ENCODE results near the gene CENPO. TPM values are rescaled to one million over a fixed set of nuclear protein-coding genes. Genes with fewer than 3 reads are reported as not detected.

CENPO gene, protein sequence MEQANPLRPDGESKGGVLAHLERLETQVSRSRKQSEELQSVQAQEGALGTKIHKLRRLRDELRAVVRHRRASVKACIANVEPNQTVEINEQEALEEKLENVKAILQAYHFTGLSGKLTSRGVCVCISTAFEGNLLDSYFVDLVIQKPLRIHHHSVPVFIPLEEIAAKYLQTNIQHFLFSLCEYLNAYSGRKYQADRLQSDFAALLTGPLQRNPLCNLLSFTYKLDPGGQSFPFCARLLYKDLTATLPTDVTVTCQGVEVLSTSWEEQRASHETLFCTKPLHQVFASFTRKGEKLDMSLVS
- total RNA-seq (2014; rRNA removed; shearing (Covaris generic)): 29.0 and 36.6 TPM in 2 replicates

GRCh38 chr2:24792874-24793760 lies at the start of gene CENPO, which contains the start of gene PTRHD1:
Gene CENPO, plus strand, starts transcription at chr2:24793425. Its CDS starts 495 bp downstream, at chr2:24793920.
Gene PTRHD1, minus strand, starts transcription at chr2:24793391. Its CDS starts 14 bp downstream, at chr2:24793377.
- H3K4me3 ChIP-seq (ENCODE audit: insufficient read depth, low read depth, low read length): peak within 1 kb of the TSS; percentile 81
- peaks cover 7% of the 10 kb centered on the region for H3K36me3 ChIP-seq (replicated peaks; ENCODE audit: control insufficient read depth, insufficient read depth, low read length)
- peak; percentile 97 for DNase-seq
- no peaks in the 10 kb centered on the region for H3K27me3 ChIP-seq (ENCODE audit: control insufficient read depth, insufficient read depth, low read length)

GRCh38 chr2:24743924-24744323 lies 49.3 kb upstream of the CENPO start:
- H3K4me3 ChIP-seq (ENCODE audit: insufficient read depth, low read depth, low read length): no peak overlapping the region
- no peak for DNase-seq

DNA sequence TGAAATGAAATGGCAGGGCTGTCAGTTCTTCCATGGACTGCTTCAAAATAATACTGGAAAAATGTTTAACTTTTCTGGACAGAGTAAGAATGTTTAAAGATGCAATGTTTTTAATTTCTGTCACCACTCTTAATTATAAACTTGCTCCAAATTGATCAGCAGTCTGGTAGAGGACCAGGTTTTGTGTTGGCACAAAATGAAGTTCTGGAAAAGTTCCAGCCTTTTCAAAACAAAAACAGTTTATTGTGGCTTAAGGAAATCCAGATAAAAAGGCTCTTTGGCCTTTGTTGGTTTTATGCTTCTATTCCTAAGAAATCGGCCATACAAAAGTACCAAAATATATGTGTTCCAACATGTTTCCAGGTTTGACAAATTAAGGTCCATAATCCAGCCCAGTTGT lies 48.9 kb upstream of the CENPO start:
- Histone ChIP-seq H3K27me3 (ENCODE audit: control insufficient read depth, insufficient read depth, low read length) (no peaks in the 10 kb centered on the region), H3K4me3 (ENCODE audit: insufficient read depth, low read depth, low read length) (no peak overlapping the region), H3K36me3 (replicated peaks; ENCODE audit: control insufficient read depth, insufficient read depth, low read length) (no peaks in the 10 kb centered on the region)
- DNase-seq: no peak

More at GRCh38 chr2:24743924-24744323, 49.3 kb upstream of the CENPO start:
- Histone ChIP-seq H3K36me3 (replicated peaks; ENCODE audit: control insufficient read depth, insufficient read depth, low read length) (no peaks in the 10 kb centered on the region), H3K27me3 (ENCODE audit: control insufficient read depth, insufficient read depth, low read length) (no peaks in the 10 kb centered on the region)

DNA sequence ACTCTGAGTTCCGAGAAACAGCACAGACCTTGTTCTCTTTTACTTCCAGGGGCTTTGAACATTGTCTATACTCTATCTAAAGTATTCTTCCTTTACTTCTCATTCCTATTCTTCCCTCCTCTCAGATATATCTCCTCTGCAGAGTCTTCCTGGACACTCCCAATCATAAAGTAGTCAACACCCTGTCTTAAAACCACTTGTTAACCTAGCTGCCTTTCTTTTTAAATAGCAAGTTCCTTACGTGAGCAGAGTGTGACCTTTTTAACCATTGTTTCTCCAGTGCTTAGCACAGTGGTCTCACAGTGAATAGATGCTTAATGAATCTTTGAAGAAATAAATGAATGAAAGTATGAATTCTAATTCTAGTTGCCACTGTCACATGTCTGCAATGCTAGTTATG lies 47.4 kb upstream of the CENPO start:
- no peaks in the 10 kb centered on the region for H3K27me3 ChIP-seq (ENCODE audit: control insufficient read depth, insufficient read depth, low read length)
- no peaks in the 10 kb centered on the region for H3K36me3 ChIP-seq (replicated peaks; ENCODE audit: control insufficient read depth, insufficient read depth, low read length)
- no peak for DNase-seq
- no peak overlapping the region for H3K4me3 ChIP-seq (ENCODE audit: insufficient read depth, low read depth, low read length)

DNA sequence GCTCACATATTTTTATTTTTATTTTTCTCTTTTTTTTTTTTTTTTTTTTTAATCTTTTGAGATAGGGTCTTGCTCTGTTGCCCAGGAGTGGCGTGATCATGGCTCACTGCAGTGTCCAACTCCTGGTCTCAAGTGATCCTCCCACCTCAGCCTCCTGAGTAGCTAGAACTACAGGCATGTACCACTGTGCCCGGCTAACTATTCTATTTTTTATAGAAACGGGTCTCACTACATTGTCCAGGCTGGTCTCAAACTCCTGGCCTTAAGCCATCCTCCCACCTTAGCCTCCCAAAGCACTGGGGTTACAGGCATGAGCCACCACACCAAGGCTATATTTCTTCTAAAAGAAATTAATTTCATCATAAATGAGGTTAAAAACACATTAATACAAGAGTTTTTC lies 45.9 kb upstream of the CENPO start:
- no peak overlapping the region for H3K4me3 ChIP-seq (ENCODE audit: insufficient read depth, low read depth, low read length)
- H3K27me3 ChIP-seq (ENCODE audit: control insufficient read depth, insufficient read depth, low read length): no peaks in the 10 kb centered on the region
- no peaks in the 10 kb centered on the region for H3K36me3 ChIP-seq (replicated peaks; ENCODE audit: control insufficient read depth, insufficient read depth, low read length)
- no peak for DNase-seq

GRCh38 chr2:24749069-24749691 lies 44.0 kb upstream of the CENPO start:
- Histone ChIP-seq H3K36me3 (replicated peaks; ENCODE audit: control insufficient read depth, insufficient read depth, low read length) (no peaks in the 10 kb centered on the region), H3K4me3 (ENCODE audit: insufficient read depth, low read depth, low read length) (no peak overlapping the region), H3K27me3 (ENCODE audit: control insufficient read depth, insufficient read depth, low read length) (no peaks in the 10 kb centered on the region)
- peak; percentile 51 for DNase-seq

DNA sequence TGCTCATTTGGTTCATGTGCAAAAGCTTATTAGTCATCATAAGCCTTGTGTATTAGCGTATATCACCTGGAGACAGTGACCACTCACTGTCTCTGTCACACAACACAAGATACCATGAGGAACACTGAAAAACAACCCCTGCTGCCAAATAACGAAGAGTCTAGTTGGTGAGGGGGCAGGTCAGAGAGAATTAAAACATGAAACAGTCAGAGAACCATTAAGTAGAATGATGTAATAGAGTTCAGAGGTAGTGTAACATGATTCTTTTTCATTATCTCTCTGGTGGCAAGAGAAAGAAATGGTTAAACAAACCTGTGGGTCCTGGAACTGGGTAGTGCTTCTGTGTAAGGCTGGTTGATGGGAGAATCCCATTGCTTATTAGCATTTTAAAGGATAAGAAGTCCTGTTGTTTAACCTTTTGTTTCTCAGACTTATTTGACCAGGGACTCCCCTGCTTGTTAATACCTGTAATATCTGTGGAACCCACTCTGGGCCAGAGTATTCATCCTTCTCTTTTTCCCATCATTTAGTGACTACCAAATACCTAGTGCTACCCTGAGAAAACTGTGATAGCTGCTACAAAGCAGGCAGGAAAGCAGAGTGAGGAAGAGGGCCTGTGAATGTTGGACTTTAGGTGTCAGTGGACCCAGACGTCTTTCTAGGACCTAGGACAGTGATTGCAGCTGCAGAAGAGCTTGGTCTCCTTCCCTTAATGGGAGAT lies 38.1 kb upstream of the CENPO start:
- Histone ChIP-seq H3K4me3 (ENCODE audit: insufficient read depth, low read depth, low read length) (no peak overlapping the region), H3K36me3 (replicated peaks; ENCODE audit: control insufficient read depth, insufficient read depth, low read length) (peaks cover 1% of the 10 kb centered on the region), H3K27me3 (ENCODE audit: control insufficient read depth, insufficient read depth, low read length) (no peaks in the 10 kb centered on the region)
- DNase-seq: no peak

- DNase-seq: no peak
- H3K4me3 ChIP-seq (ENCODE audit: insufficient read depth, low read depth, low read length): no peak overlapping the region
- H3K27me3 ChIP-seq (ENCODE audit: control insufficient read depth, insufficient read depth, low read length): no peaks in the 10 kb centered on the region
- H3K36me3 ChIP-seq (replicated peaks; ENCODE audit: control insufficient read depth, insufficient read depth, low read length): peaks cover 1% of the 10 kb centered on the region
These were observed 36.4 kb upstream of the CENPO start for GRCh38 chr2:24756789-24757188.

DNA sequence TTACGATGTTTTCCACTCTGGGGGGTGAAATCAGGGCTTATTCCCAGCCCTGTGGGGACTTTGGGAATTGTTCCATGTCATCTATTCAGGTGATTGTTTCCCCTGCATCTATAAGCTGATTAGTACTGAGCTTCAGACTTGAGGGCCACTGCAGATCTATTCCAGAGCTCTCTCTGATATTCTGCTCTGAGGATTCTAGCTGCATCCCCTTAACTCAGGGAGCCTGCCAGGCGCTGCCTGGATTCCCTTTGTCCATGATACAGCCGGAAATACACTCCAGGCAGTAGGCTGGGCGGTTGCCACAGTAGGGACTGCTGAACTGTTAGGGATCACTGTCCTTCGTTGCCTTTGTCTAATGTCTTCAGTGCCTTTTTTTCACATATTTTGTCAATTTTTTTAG lies 31.4 kb upstream of the CENPO start:
- DNase-seq: no peak
- H3K36me3 ChIP-seq (replicated peaks; ENCODE audit: control insufficient read depth, insufficient read depth, low read length): peaks cover 1% of the 10 kb centered on the region
- H3K27me3 ChIP-seq (ENCODE audit: control insufficient read depth, insufficient read depth, low read length): no peaks in the 10 kb centered on the region
- no peak overlapping the region for H3K4me3 ChIP-seq (ENCODE audit: insufficient read depth, low read depth, low read length)

- H3K4me3 ChIP-seq (ENCODE audit: insufficient read depth, low read depth, low read length): no peak overlapping the region
- H3K36me3 ChIP-seq (replicated peaks; ENCODE audit: control insufficient read depth, insufficient read depth, low read length): peaks cover 1% of the 10 kb centered on the region
- H3K27me3 ChIP-seq (ENCODE audit: control insufficient read depth, insufficient read depth, low read length): no peaks in the 10 kb centered on the region
- no peak for DNase-seq
These were observed 30.7 kb upstream of the CENPO start for GRCh38 chr2:24762518-24762917.

DNA sequence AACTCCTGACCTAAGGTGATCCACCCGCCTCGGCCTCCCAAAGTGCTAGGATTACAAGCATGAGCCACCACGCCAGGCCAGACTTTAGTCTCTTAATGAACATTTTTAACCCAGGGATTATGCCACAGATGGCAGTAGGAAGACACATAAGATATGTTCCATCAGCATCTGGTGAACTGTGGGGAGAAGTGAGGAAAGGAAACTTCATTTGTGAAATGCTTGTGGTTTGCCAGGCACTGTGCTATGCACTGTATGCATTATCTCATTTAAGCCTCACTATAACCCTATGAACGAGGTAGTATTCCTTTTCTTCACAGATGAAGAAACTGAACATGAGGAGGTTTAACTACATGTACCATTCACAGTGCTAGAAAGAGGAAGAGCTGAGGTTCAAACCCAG lies 29.4 kb upstream of the CENPO start:
- no peak for DNase-seq
- Histone ChIP-seq H3K4me3 (ENCODE audit: insufficient read depth, low read depth, low read length) (no peak overlapping the region), H3K27me3 (ENCODE audit: control insufficient read depth, insufficient read depth, low read length) (no peaks in the 10 kb centered on the region), H3K36me3 (replicated peaks; ENCODE audit: control insufficient read depth, insufficient read depth, low read length) (no peaks in the 10 kb centered on the region; the same call in 1 of the 2 replicates)

DNA sequence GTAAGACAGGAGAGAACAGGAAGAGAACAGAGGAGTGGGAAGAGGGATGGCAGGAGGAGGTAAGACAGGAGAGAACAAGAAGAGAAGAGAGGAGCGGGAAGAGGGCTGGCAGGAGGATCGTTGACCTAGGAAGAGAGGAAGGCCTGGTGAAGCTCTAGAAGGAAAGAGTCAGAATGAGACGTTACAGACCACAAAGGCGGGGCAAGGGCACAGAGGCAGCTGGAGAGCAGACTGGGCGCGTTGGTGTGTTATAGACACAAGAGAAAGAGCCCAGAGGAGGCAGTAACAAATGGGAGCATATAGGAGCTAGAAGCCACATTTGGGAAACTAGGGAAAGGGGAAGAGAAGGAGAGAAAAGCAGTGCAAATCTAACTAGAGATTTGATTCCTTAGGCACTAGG lies 26.6 kb upstream of the CENPO start:
- DNase-seq: no peak
- Histone ChIP-seq H3K4me3 (ENCODE audit: insufficient read depth, low read depth, low read length) (no peak overlapping the region), H3K36me3 (replicated peaks; ENCODE audit: control insufficient read depth, insufficient read depth, low read length) (no peaks in the 10 kb centered on the region; the same call in 1 of the 2 replicates), H3K27me3 (ENCODE audit: control insufficient read depth, insufficient read depth, low read length) (no peaks in the 10 kb centered on the region)

DNA sequence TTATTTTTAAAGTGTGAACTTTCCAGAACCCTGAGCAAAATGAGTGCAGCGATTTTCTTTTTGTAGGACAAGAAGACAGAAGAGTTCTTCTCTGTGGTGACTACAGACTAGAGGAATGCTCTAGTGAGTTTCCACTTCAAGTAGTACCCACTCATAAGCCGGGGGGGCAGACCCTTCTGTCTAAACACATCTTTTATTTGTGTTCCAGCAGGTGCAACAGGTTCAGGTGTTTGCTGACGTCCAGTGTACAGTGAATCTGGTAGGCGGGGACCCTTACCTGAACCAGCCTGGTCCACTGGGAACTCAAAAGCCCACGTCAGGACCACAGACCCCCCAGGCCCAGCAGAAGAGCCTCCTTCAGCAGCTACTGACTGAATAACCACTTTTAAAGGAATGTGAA lies 25.2 kb upstream of the CENPO start:
- Histone ChIP-seq H3K36me3 (replicated peaks; ENCODE audit: control insufficient read depth, insufficient read depth, low read length) (no peaks in the 10 kb centered on the region; the same call in 1 of the 2 replicates), H3K4me3 (ENCODE audit: insufficient read depth, low read depth, low read length) (no peak overlapping the region), H3K27me3 (ENCODE audit: control insufficient read depth, insufficient read depth, low read length) (no peaks in the 10 kb centered on the region)
- no peak for DNase-seq

GRCh38 chr2:24768601-24769000 lies 24.6 kb upstream of the CENPO start:
- H3K27me3 ChIP-seq (ENCODE audit: control insufficient read depth, insufficient read depth, low read length): no peaks in the 10 kb centered on the region
- H3K36me3 ChIP-seq (replicated peaks; ENCODE audit: control insufficient read depth, insufficient read depth, low read length): no peaks in the 10 kb centered on the region; the same call in 1 of the 2 replicates
- no peak overlapping the region for H3K4me3 ChIP-seq (ENCODE audit: insufficient read depth, low read depth, low read length)
- no peak for DNase-seq

All from H7 (cell line).